Parathyroid adenoma (tissue), 2 donors: Measurements from ENCODE around the gene LPIN1.

Experiments used
- H2AFZ ChIP-seq: fragments of 300-600 bp; sonication (generic); one replicate; pipeline ENCODE4 v1.7.0; 2017; ENCODE audit warnings: antibody characterized with exemption, mild to moderate bottlenecking
- H3K27ac ChIP-seq: fragments of 300-600 bp; sonication (generic); one replicate; pipeline ENCODE4 v1.7.0; 2017
- H3K27me3 ChIP-seq: fragments of 300-600 bp; sonication (generic); one replicate; pipeline ENCODE4 v1.7.0; 2017; ENCODE audit warnings: low read length; ENCODE audit not compliant: control insufficient read depth, insufficient read depth
- H3K36me3 ChIP-seq: fragments of 300-600 bp; sonication (generic); one replicate; pipeline ENCODE4 v1.7.0; 2017; ENCODE audit warnings: low read length; ENCODE audit not compliant: control insufficient read depth, insufficient read depth
- H3K4me1 ChIP-seq: fragments of 300-600 bp; sonication (generic); one replicate; pipeline ENCODE4 v1.7.0; 2017; ENCODE audit warnings: control low read depth
- H3K4me2 ChIP-seq: fragments of 300-600 bp; sonication (generic); one replicate; pipeline ENCODE4 v1.7.0; 2017; ENCODE audit warnings: low read length
- H3K4me3 ChIP-seq: fragments of 300-600 bp; sonication (generic); one replicate; pipeline ENCODE4 v1.7.0; 2017; ENCODE audit warnings: low read depth, low read length
- H3K79me2 ChIP-seq: fragments of 300-600 bp; sonication (generic); one replicate; pipeline ENCODE4 v1.7.0; 2017; ENCODE audit warnings: control low read depth
- H3K9ac ChIP-seq: fragments of 300-600 bp; sonication (generic); one replicate; pipeline ENCODE4 v1.7.0; 2017; ENCODE audit warnings: mild to moderate bottlenecking
- H3K9me3 ChIP-seq: fragments of 300-600 bp; sonication (generic); one replicate; pipeline ENCODE4 v1.7.0; 2017; ENCODE audit warnings: low read length; ENCODE audit not compliant: control insufficient read depth
- CTCF ChIP-seq: fragments of 300-600 bp; sonication (generic); IDR thresholded peaks from one replicate; pipeline ENCODE4 v1.7.0; 2017; ENCODE audit warnings: antibody characterized with exemption, mild to moderate bottlenecking
- donor health status: primary hyperparathyroidism.

Gene LPIN1

GRCh38 chr2:11777066-11777782 is 30.8 kb downstream of the LPIN1 start:
- H3K9ac ChIP-seq: no peak overlapping the region
- no peaks in the 10 kb centered on the region for H3K27me3 ChIP-seq
- H2AFZ ChIP-seq: no peak overlapping the region
- H3K79me2 ChIP-seq: peaks cover 9% of the 10 kb centered on the region
- no peak overlapping the region for H3K4me3 ChIP-seq
- H3K9me3 ChIP-seq: no peaks in the 10 kb centered on the region
- H3K4me2 ChIP-seq: no peak overlapping the region
- TF ChIP-seq CTCF: no peak
- peaks cover 3% of the 10 kb centered on the region for H3K4me1 ChIP-seq
- no peak overlapping the region for H3K27ac ChIP-seq
- H3K36me3 ChIP-seq: no peaks in the 10 kb centered on the region

DNA sequence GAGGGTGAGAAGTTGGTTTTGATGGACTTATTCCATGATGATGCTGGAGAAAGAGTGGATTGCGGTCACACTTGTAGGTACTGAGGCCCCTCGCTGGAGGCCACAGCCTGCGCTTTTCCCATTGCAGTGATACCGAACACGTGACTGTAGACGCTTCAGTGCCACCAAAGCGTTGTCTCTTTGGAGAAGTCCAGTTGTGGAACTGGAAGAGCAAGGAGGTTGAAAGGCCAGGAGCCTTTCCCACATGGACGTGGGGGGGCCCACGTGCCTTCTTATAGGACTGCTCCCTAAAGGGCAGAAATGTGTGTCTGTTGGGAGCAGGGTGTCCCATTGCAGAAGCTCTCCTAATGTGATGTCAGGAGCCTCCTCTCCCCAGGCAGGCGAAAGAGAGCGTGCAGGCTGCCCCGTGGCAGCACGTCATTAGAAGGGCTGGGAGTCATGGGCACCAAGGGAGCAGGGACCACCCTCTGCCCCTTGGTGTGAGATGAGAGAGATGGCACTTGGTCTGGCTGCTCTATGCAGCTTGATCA is 31.5 kb downstream of the LPIN1 start:
- Histone ChIP-seq H3K27ac (no peak overlapping the region), H3K9me3 (no peaks in the 10 kb centered on the region), H2AFZ (no peak overlapping the region), H3K4me2 (no peak overlapping the region), H3K9ac (no peak overlapping the region), H3K27me3 (no peaks in the 10 kb centered on the region), H3K4me1 (peaks cover 3% of the 10 kb centered on the region), H3K4me3 (no peak overlapping the region), H3K36me3 (no peaks in the 10 kb centered on the region), H3K79me2 (peaks cover 9% of the 10 kb centered on the region)
- no peak for TF ChIP-seq CTCF

DNA sequence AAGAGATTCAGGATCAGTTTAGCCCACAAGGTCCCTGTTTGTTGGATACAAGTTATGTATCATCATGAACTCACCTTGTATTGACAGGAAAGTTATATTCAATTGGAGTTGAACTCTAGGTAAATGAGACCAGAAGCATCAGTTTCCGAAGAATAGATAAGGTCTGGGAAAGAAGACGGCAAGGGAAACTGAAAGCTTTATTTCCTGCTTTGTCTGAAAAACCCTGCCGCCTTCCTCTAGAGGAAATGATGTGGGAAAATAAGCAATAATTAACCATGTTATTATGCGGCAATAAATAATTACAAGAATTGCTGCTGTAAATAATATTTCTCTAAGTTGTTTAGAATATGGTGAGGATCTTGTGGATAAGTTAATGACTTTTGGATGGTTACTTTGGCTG is 32.0 kb downstream of the LPIN1 start:
- Histone ChIP-seq H3K27me3 (no peaks in the 10 kb centered on the region), H2AFZ (no peak overlapping the region), H3K79me2 (peaks cover 9% of the 10 kb centered on the region), H3K9me3 (no peaks in the 10 kb centered on the region), H3K4me1 (peaks cover 3% of the 10 kb centered on the region), H3K4me2 (no peak overlapping the region), H3K36me3 (no peaks in the 10 kb centered on the region), H3K27ac (no peak overlapping the region), H3K9ac (no peak overlapping the region), H3K4me3 (no peak overlapping the region)
- no peak for TF ChIP-seq CTCF

DNA sequence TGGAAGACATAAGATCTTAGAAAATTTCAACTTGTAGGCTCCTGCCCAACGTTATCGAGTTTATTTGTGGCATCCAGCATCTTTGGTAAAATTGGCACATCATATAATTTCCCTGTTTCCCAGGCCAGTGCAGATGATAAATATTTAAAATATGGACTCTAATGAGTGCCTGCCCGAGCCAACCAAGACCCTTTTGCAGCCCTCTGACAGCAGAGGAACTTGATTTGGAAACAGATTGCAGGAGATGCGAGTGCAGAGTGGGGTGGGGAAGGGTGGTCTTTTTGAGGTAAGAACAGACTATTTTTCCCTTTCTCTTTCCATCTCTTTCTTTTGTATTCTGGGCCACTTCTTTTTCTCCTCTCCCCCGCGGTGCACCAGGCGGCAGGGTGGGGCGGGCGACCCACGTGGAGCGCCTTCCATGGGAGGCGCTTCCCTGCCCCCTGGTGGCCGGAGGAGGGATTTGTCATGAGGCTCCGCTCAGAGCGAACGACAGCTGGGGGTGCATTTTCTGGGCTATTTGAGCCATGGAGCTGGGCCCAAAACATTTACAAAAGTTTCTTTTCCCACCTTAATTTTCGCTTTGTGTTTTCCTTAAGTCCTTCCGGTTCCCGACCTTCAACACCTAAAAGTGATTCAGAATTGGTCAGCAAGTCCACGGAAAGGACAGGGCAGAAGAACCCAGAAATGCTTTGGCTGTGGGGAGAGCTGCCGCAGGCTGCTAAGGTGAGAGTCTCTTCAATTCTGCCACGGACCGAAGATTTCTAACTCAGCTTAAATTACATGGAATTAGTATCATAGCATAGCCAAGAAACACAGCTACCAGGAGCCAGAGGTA is 32.7 kb downstream of the LPIN1 start:
- H3K36me3 ChIP-seq: no peaks in the 10 kb centered on the region
- no peak overlapping the region for H3K9ac ChIP-seq
- TF ChIP-seq CTCF: peak; percentile 97

More for the DNA sequence above, 32.7 kb downstream of the LPIN1 start:
- H3K4me2 ChIP-seq: peak overlapping the region; percentile 25
- no peaks in the 10 kb centered on the region for H3K27me3 ChIP-seq
- H3K4me3 ChIP-seq: no peak overlapping the region
- peak overlapping the region; percentile 22 for H2AFZ ChIP-seq
- H3K27ac ChIP-seq: no peak overlapping the region
- H3K9me3 ChIP-seq: no peaks in the 10 kb centered on the region
- H3K4me1 ChIP-seq: peaks cover 3% of the 10 kb centered on the region
- peaks cover 9% of the 10 kb centered on the region for H3K79me2 ChIP-seq
